NCI-H1436 treated with DMSO at 0.1 percent for 48 hours (cell line): ENCODE data around the gene FOSB.

Source experiments
- DNase-seq: peaks from one replicate; lab custom pipeline; 2025; lab: John Stamatoyannopoulos, UW

The FOSB gene

GRCh38 chr19:45442778-45443461 is 24.9 kb upstream of the FOSB start:
- DNase-seq: no peak

GRCh38 chr19:45443462-45444317 is 24.1 kb upstream of the FOSB start:
- peak; percentile 70 for DNase-seq

- DNase-seq: no peak
Observed at GRCh38 chr19:45444318-45445041, 23.3 kb upstream of the FOSB start.

- no peak for DNase-seq
Observed at GRCh38 chr19:45445139-45445538, 22.7 kb upstream of the FOSB start.

- DNase-seq: no peak
Observed at GRCh38 chr19:45446295-45446694, 21.5 kb upstream of the FOSB start.

GRCh38 chr19:45446944-45447343 is 20.9 kb upstream of the FOSB start:
- no peak for DNase-seq

- no peak for DNase-seq
Observed at GRCh38 chr19:45448425-45448756, 19.4 kb upstream of the FOSB start.

- no peak for DNase-seq
Observed at GRCh38 chr19:45448887-45449299, 18.9 kb upstream of the FOSB start.

GRCh38 chr19:45450012-45450333 is 17.8 kb upstream of the FOSB start:
- DNase-seq: no peak

- DNase-seq: no peak
Observed at GRCh38 chr19:45451131-45451849, 16.5 kb upstream of the FOSB start.

GRCh38 chr19:45451850-45452387 is 15.9 kb upstream of the FOSB start:
- DNase-seq: no peak

- no peak for DNase-seq
Observed at GRCh38 chr19:45455707-45456499, 11.9 kb upstream of the FOSB start.

- DNase-seq: no peak
Observed at GRCh38 chr19:45456500-45456815, 11.3 kb upstream of the FOSB start.

GRCh38 chr19:45457776-45458175 is 10.0 kb upstream of the FOSB start:
- no peak for DNase-seq

GRCh38 chr19:45460807-45461347 is 6.9 kb upstream of the FOSB start:
- DNase-seq: no peak

- no peak for DNase-seq
Observed at GRCh38 chr19:45462174-45462573, 5.6 kb upstream of the FOSB start.

- DNase-seq: no peak
Observed at GRCh38 chr19:45463241-45463640, 4.6 kb upstream of the FOSB start.

GRCh38 chr19:45464274-45464673 is 3.5 kb upstream of the FOSB start:
- DNase-seq: no peak

GRCh38 chr19:45464852-45465441 is 2.8 kb upstream of the FOSB start:
- DNase-seq: no peak

GRCh38 chr19:45467115-45467455 is 711 bp upstream of the FOSB start:
- no peak for DNase-seq

GRCh38 chr19:45468159-45468651 is 409 bp downstream of the FOSB start:
- no peak for DNase-seq
